PC-3 (cell line): ENCODE measurements around the gene WDR48.

Experiments used
- CTCF ChIP-seq: fragments of 300-600 bp; sonication (generic); conservative IDR thresholded peaks from 2 replicates; pipeline ENCODE4 v1.5.1; 2017; ENCODE audit warnings: antibody characterized with exemption, low read depth, mild to moderate bottlenecking, low read length
- EZH2 ChIP-seq: fragments of 300-600 bp; sonication (generic); IDR thresholded peaks from one replicate; pipeline ENCODE4 v1.6.1; 2017; ENCODE audit warnings: antibody characterized with exemption, mild to moderate bottlenecking, low read length; ENCODE audit not compliant: unreplicated experiment
- EZH2phosphoT487 ChIP-seq: fragments of 300-600 bp; sonication (generic); IDR thresholded peaks from 2 replicates; pipeline ENCODE4 v1.6.1; 2018; ENCODE audit warnings: mild to moderate bottlenecking, antibody characterized with exemption, low read length, borderline replicate concordance

- TF ChIP-seq CTCF (no peak), EZH2 (no peak), EZH2phosphoT487 (no peak)
Observed at GRCh38 chr3:39082666-39083313, 31.0 kb downstream of the WDR48 start.
